Heart right ventricle (tissue), 12 donors: ENCODE measurements around the gene PLEKHG4B. TPM values are rescaled to one million over a fixed set of nuclear protein-coding genes. Genes with fewer than 3 reads are reported as not detected.

ENCODE experiments used
- polyA plus RNA-seq, 2 donors: library from polyadenylated mRNA; stranded (reverse); fragments of 200-250 nt; gene quantifications; one replicate each; pipeline ENCODE4 v1.2.3, GENCODE V29; 2013
- total RNA-seq, 10 donors: library from RNA; stranded (reverse); fragmentation: NEBNext Ultra II Directional in 3 of 10; extraction: Animal tissue kit (Norgen Biotek cat#: 25700) in 3 of 10; gene quantifications; one replicate each; pipeline versions ENCODE4 v1.2.1 to v1.2.4, GENCODE V29; 2021 to 2023
- donor health status: ischemic (EF 13 %, LVEDD 7.1; RV severe dilation, severe dysfunction).
- donor health status: healthy with polysubstance abuse.
- donor health status: DM: no; HTN: yes; CAD: no.
- donor health status: DM: no; HTN: no; CAD: no.
- donor health status: ischemic (EF 25% LVEDD 6.9; RV normal size, moderate dysfunction).
- donor health status: ischemic (EF 25% LVEDD 5.7; RV mildly dilated, moderate dysfunction).
- donor health status: healthy.
- donor health status: nonischemic (EF 11% LVEDD 7.7; RV severe dilation, severe dysfunction).
- donor health status: DM: yes; HTN: yes; CAD: no.
- donor health status: PGD.
- donor health status: ischemic (EF 29% LVEDD 5.4; RV normal size, mild dysfunction).
- donor health status: nonischemic (EF 23%, LVEDD 6.1; RV moderate dilation, normal function).

The PLEKHG4B gene
- total and polyA plus RNA-seq, 12 donors = under 0.01 to 0.14 (median 0.05) TPM; not detected in 8

Other genes starting within 250 kb of the PLEKHG4B start
- 10 to 100 TPM; 27.4 to 96.6 (median 58.3) TPM for gene LRRC14B, start 99.3 kb downstream of the PLEKHG4B start, total RNA-seq
- 10 to 100 TPM in 1 of 2 donors, 1 to 10 TPM in 1; 2.6 to 16.0 TPM for gene LRRC14B, start 99.3 kb downstream of the PLEKHG4B start, polyA plus RNA-seq
- 10 to 100 TPM in 1 of 10 donors, 1 to 10 TPM in 9; 5.0 to 10.4 (median 7.7) TPM for gene CCDC127, start 126.0 kb downstream of the PLEKHG4B start, total RNA-seq
- 1 to 10 TPM; 3.8 to 4.3 TPM for gene CCDC127, start 126.0 kb downstream of the PLEKHG4B start, polyA plus RNA-seq
- gene SDHA, start 126.2 kb downstream of the PLEKHG4B start, total RNA-seq = 100 to 1,000 TPM; 557 to 897 (median 823) TPM
- gene SDHA, start 126.2 kb downstream of the PLEKHG4B start, polyA plus RNA-seq = 100 to 1,000 TPM; 317 to 636 TPM
- 10 to 100 TPM; 27.6 to 42.9 (median 35.6) TPM for gene PDCD6, start 179.5 kb downstream of the PLEKHG4B start, total RNA-seq
- 10 to 100 TPM; 51.2 to 85.9 TPM for gene PDCD6, start 179.5 kb downstream of the PLEKHG4B start, polyA plus RNA-seq
- gene AHRR, start 229.5 kb downstream of the PLEKHG4B start, total RNA-seq = 1 to 10 TPM in 1 of 10 donors, under 1 TPM in 7, not detected in 2; 0.07 to 1.2 (median 0.46) TPM
- gene AHRR, start 229.5 kb downstream of the PLEKHG4B start, polyA plus RNA-seq = under 1 TPM; 0.07 to 0.15 TPM